Keratinocyte (primary cell): ENCODE results near the gene FANCI. TPM values are rescaled to one million over a fixed set of nuclear protein-coding genes. Genes with fewer than 3 reads are reported as not detected.

Experiments used
- DNase-seq: peaks from one replicate; pipeline ENCODE4 v3.0.0-alpha.2; 2011; ENCODE audit warnings: low read depth, missing footprints, low spot score
- FAIRE-seq: peaks from 2 replicates; lab custom pipeline; 2011; peaks lifted over from hg19 to GRCh38; lab: Jason Lieb, UNC
- H2AFZ ChIP-seq: 2 replicates; pipeline ENCODE4 v1.6.0; 2012; ENCODE audit warnings: low read length, control low read depth, inconsistent platforms; ENCODE audit not compliant: control insufficient read depth
- H3K27ac ChIP-seq: 2 replicates; pipeline ENCODE4 v1.5.1; 2011; ENCODE audit warnings: low read length; ENCODE audit not compliant: control insufficient read depth, insufficient read depth
- H3K27me3 ChIP-seq: 3 replicates; pipeline ENCODE4 v1.6.0; 2011; ENCODE audit warnings: low read length; ENCODE audit not compliant: control insufficient read depth, insufficient read depth; ENCODE audit errors: extremely low read depth
- H3K36me3 ChIP-seq, 2 experiments: 2 replicates in 1 of 2; 3 replicates in 1 of 2; pipeline ENCODE4 v1.5.1; 2011; ENCODE audit warnings: low read length in 2 of 2, mild to moderate bottlenecking in 1 of 2; ENCODE audit not compliant: control insufficient read depth in 2 of 2, insufficient read depth in 2 of 2; ENCODE audit errors: extremely low read depth in 1 of 2
- H3K4me1 ChIP-seq: 3 replicates; pipeline ENCODE4 v1.5.1; 2011; ENCODE audit warnings: low read length; ENCODE audit not compliant: control insufficient read depth, insufficient read depth; ENCODE audit errors: extremely low read depth
- H3K4me2 ChIP-seq: 3 replicates; pipeline ENCODE4 v1.6.0; 2011; ENCODE audit warnings: low read depth, low read length; ENCODE audit not compliant: control insufficient read depth, insufficient read depth; ENCODE audit errors: extremely low read depth
- H3K4me3 ChIP-seq, 3 experiments: fragments of 200-600 bp in 1 of 3; sonication (generic) in 1 of 3; 2 replicates in 2 of 3; 3 replicates in 1 of 3; pipeline ENCODE4 v1.5.1; 2011 to 2016; ENCODE audit warnings: low read length in 3 of 3, mild to moderate bottlenecking in 3 of 3, control low read depth in 2 of 3, inconsistent platforms in 1 of 3, low read depth in 1 of 3, mixed read lengths in 1 of 3, mixed run types in 1 of 3, moderate library complexity in 1 of 3; ENCODE audit not compliant: control insufficient read depth in 2 of 3, insufficient read depth in 2 of 3; ENCODE audit errors: extremely low read depth in 1 of 3
- H3K79me2 ChIP-seq: 2 replicates; pipeline ENCODE4 v1.6.0; 2012; ENCODE audit warnings: low read length; ENCODE audit not compliant: control insufficient read depth, insufficient read depth
- H3K9ac ChIP-seq: 3 replicates; pipeline ENCODE4 v1.6.0; 2011; ENCODE audit warnings: low read length; ENCODE audit not compliant: control insufficient read depth, insufficient read depth; ENCODE audit errors: extremely low read depth
- H3K9me1 ChIP-seq: 3 replicates; pipeline ENCODE4 v1.6.0; 2011; ENCODE audit warnings: low read length; ENCODE audit not compliant: control insufficient read depth, insufficient read depth; ENCODE audit errors: extremely low read depth
- H3K9me3 ChIP-seq: 2 replicates; pipeline ENCODE4 v1.5.1; 2012; ENCODE audit warnings: low read depth, low read length; ENCODE audit not compliant: control insufficient read depth
- H4K20me1 ChIP-seq: 3 replicates; pipeline ENCODE4 v1.6.0; 2011; ENCODE audit warnings: low read length; ENCODE audit not compliant: control insufficient read depth, insufficient read depth; ENCODE audit errors: extremely low read depth
- CTCF ChIP-seq, 3 experiments: IDR thresholded peaks in 1 of 3; conservative IDR thresholded peaks in 1 of 3; optimal IDR thresholded peaks in 1 of 3; 2 replicates in 2 of 3; 3 replicates in 1 of 3; pipeline versions ENCODE3 to v1.5.1; 2011; ENCODE audit warnings: low read length in 3 of 3, mild to moderate bottlenecking in 3 of 3, moderate library complexity in 2 of 3, control low read depth in 1 of 3, inconsistent platforms in 1 of 3; ENCODE audit not compliant: insufficient read depth in 2 of 3; ENCODE audit errors: extremely low read depth in 1 of 3
- EZH2 ChIP-seq: IDR thresholded peaks from one replicate; pipeline ENCODE4 v1.6.1; 2012; ENCODE audit warnings: inconsistent platforms, mild to moderate bottlenecking, low read length, moderate library complexity
- dilution Hi-C: fragments of 300-500 bp; cut with MboI; formaldehyde crosslinking; loops from one replicate; pipeline ENCODE4 v1.7.0; 2020; ENCODE audit warnings: low sequenced_read_pairs; ENCODE audit not compliant: extremely low pct_ligation_motif_present
- polyA plus RNA-seq, 5 experiments: library from polyadenylated mRNA; depleted of rRNA in 3 of 5; stranded (reverse) in 3 of 5; stranded (forward) in 1 of 5; unstranded in 1 of 5; fragments of >200 nt; gene quantifications; 1 replicate in 1 of 5; 2 replicates in 3 of 5; 3 replicates in 1 of 5; pipeline versions ENCODE4 v1.2.1 to v1.2.3, GENCODE V29; 2011 to 2012; ENCODE audit warnings: missing spikeins in 2 of 5, low read depth in 1 of 5, low replicate concordance in 1 of 5
- small RNA-seq, 3 experiments: library from RNA; depleted of rRNA; stranded (forward); fragments of <200 nt; gene quantifications; one replicate each; pipeline ENCODE3, GENCODE V24; 2012; ENCODE audit warnings: low read depth in 3 of 3, low replicate concordance in 1 of 3; ENCODE audit not compliant: insufficient read length in 3 of 3

FANCI gene
- polyA plus RNA-seq, 1 donor (not counting 4 experiments of a cell fraction or from before 2014, with no cell fraction given): 21.8 TPM

GRCh38 chr15:89365462-89366065 is 121.8 kb downstream of the FANCI start:
- no peaks in the 10 kb centered on the region for H3K36me3 ChIP-seq
- no peaks in the 10 kb centered on the region for H3K9me1 ChIP-seq
- TF ChIP-seq EZH2 (no peak), CTCF (optimal IDR thresholded peaks at IDR 0.05 in 1 of 3, IDR thresholded peaks at IDR 0.05 in 1 of 3, conservative IDR thresholded peaks at IDR 0.05 in 1 of 3; ENCODE audit: extremely low read depth in 1 of 3, insufficient read depth in 2 of 3, low read length in 3 of 3) (no peak)
- no peaks in the 10 kb centered on the region for H3K4me1 ChIP-seq
- H3K4me2 ChIP-seq: no peak overlapping the region
- DNase-seq (no peak), FAIRE-seq (no peak)
- no peak overlapping the region for H3K9ac ChIP-seq
- no peak overlapping the region for H2AFZ ChIP-seq
- no peak overlapping the region for H3K4me3 ChIP-seq
- dilution Hi-C loops: no loop called here
- no peaks in the 10 kb centered on the region for H3K79me2 ChIP-seq
- no peak overlapping the region for H3K27ac ChIP-seq
- H3K9me3 ChIP-seq: no peaks in the 10 kb centered on the region
- peaks cover 100% of the 10 kb centered on the region for H3K27me3 ChIP-seq
- peaks cover 6% of the 10 kb centered on the region for H4K20me1 ChIP-seq

Small RNA genes lying within 50 kb of the gene (small RNA-seq; reads per million reads assigned to genes)
- 0 to 0.25 (median 0) reads per million in 3 experiments for gene MIR6766

Other genes with a start within 250 kb of the FANCI start
- gene ABHD2, start 155.5 kb upstream of the FANCI start, polyA plus RNA-seq: 22.8 to 32.9 TPM (median 23.0 TPM) in 3 replicates
- gene RLBP1, start 22.4 kb upstream of the FANCI start, polyA plus RNA-seq: not detected in 3 replicates
- 27.3 to 40.4 TPM (median 29.6 TPM) in 3 replicates for gene POLG, start 90.8 kb downstream of the FANCI start, polyA plus RNA-seq